COLO668 (cell line): ENCODE results near the gene NPPC.
"Not testable (repeated sequence)": the region's sequence is repeated elsewhere in the genome, so short reads cannot be mapped to it uniquely, and the experiment has no call there.

ENCODE experiments used
- DNase-seq: peaks from one replicate; lab custom pipeline; 2025; ENCODE audit not compliant: unreplicated experiment; lab: John Stamatoyannopoulos, UW

NPPC gene, protein sequence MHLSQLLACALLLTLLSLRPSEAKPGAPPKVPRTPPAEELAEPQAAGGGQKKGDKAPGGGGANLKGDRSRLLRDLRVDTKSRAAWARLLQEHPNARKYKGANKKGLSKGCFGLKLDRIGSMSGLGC

DNA sequence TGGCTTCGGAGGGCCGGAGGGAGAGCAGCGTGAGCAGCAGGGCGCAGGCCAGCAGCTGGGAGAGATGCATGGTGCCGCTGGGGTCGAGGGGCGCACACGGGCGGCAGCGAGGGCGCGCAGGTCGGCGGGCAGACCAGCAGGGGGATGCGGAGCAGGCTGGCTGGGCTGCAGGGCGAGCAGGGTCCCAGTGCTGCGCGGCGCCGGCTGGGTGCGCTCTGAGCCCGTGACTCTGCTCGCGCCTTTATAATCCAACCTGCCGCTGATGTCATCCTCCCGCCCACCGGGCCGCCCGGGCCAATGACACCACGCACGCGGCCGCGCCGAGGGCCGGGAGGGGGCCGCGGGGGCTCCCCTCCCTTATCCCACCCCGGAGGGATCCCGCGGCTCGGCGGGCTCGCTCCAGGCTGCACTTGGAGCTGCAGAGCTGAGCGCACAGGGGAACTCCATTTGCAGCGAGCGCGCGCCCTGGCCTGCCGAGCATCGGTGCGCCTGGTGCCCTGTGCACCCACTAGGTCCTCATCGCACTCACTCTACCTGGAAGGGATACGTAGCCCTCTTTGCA is at the start of gene NPPC:
NPPC (minus strand) TSS at position 217 of the 562 bp plus-strand sequence; CDS start at position 70, 147 bp downstream.
- DNase-seq, result peak; percentile 66

GRCh38 chr2:231975001-231975400 is 48.8 kb upstream of the NPPC start:
- DNase-seq, result no peak

DNA sequence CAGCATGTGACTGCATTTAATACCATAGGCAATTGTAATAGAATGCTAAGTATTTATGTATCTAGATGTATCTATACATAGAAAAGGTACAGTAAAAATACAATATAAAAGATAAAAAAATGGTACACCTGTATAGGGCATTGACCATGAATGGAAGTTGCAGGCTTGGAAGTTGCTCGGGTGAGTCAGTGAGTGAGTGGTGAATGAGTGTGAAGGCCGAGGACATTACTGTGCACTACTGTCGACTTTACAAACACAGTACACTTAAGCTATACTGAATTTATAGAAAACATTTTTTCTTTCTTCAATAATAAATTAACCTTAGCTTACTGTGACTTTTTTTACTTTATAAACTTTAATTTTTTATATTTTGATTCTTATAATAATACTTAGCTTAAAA is 44.3 kb upstream of the NPPC start:
- DNase-seq, result no peak

DNA sequence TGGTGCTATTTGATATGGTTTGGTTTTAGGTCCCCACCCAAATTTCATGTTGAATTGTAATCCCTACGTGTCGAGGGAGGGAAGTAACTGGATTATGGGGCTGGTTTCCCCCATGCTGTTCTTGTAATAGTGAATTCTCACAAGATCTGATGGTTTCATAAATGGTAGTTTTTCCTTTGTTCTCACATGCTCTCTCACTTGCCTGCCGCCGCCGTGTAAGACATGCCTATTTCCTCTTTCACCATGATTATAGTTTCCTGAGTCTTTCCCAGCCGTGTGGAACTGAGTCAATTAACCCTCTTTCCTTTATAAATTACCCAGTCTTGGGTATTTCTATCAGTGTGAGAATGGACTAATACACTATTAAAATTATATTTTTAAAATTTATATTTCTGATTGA is 42.6 kb upstream of the NPPC start:
- DNase-seq, result no peak

- DNase-seq, result no peak
Measured at GRCh38 chr2:231966886-231967285, 40.7 kb upstream of the NPPC start.

DNA sequence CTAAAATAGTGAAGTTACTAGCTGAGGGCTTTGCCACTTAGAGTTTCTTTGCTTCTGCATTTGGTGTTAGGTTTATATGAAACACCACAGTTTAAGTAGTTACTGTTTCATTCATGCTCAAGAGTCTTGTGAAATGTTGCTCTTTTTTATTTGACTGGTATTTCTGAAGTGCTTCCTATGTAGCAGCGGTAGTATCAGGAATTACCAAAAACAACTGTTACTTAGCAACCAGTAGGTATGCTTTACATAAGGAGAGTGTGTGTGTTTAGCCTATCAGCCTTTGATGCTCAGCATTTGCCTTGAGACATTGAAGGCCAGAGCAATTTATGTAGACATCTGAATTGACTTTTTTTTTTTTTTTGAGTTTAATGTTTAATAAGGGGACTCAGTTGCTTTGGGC is 38.9 kb upstream of the NPPC start:
- DNase-seq, result no peak

DNA sequence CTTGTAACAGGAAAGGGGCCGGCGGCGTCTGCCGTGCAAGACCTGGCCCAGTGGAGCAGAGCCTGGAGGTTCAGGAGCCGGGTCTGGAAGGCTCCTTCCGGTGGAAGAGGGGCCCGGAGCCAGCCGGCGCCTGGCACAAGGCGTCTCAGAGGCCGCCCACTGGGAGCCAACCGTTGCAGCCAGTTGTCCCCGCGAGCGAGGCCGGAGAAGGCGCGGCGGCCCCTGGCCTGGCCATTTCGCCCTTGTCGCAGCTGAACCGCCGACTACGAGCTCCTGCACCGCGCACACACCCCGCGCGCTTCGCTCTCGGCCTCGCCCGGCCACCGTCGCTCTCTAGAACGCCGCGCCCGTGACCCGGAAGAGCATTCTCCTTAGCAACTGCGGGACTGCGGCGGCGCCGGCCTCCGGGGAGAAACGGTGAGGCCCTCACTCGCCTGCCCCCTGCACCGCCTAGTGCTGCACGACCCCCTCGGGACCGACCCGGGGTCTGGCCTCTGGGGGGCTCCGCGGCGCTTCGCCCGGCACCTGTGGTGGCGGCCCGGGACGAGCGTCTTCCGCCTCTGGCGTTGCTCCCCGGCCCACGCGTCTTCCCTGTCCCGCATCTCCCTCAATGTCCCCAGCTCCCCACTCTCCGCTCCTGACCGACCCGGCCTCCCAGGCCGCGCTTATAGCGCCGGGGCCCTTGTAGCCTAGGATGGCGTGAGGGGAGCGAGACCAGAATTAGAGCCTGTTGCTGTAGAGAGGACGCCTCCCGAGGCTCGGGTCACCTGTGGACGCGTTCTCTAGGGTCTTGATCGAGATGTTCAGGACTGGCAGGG is 35.4 kb upstream of the NPPC start, which contains the start of gene DIS3L2:
DIS3L2 (plus strand) TSS at position 365 of the 818 bp plus-strand sequence. CDS start 53,215 bp downstream, outside the sequence.
- peak; percentile 91 for DNase-seq

- DNase-seq, result no peak
Measured at GRCh38 chr2:231960810-231961348, 34.7 kb upstream of the NPPC start.

- DNase-seq, result no peak
Measured at GRCh38 chr2:231957913-231958763, 31.9 kb upstream of the NPPC start.

GRCh38 chr2:231955758-231956472 is 29.7 kb upstream of the NPPC start:
- no peak for DNase-seq

DNA sequence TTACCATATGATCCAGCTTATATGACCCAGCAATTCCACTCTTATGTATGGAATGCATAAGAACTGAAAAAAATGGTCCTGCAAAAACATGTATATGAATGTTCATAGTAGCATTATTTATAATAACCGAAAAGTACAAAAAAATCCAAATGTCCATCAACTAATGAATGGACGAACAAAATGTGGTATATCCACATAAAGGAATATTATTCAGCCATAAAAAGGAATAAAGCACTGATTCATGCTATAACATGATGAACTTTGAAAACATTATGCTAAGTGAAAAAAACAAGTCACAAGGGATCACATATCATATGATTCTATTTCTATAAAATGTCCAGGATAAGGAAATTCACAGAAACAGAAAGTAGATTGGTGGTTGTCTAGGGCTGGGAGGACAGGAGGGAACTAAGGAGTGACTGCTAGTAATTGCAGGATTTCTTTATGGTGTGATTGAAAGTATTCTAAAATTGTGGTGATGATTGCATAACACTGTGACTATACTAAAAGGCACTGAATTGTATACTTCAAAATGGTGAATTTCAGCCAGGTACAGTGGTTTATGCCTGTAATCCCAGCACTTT is 25.3 kb upstream of the NPPC start:
- no peak for DNase-seq

DNA sequence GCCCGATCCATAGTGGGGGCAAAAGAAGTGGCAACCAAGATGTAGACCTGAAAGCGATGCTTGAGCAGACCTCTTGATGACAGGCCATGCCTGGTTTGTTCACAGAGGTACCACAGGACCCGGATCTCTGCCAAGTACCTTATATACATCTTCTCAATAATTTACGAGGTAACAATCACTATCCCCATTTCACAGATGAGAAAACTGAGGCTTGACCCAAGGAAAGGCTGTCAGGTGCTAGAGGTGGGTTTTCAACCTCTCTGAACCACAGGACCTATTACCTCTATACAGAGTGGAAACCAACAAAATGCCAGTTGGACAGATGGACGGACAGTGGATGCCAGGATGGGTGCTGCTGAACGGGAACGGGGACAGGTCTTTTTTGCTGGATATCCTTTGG is 21.5 kb upstream of the NPPC start:
- no peak for DNase-seq

- DNase-seq, result not testable (repeated sequence)
Measured at GRCh38 chr2:231947112-231947511, 20.9 kb upstream of the NPPC start.

GRCh38 chr2:231946241-231946814 is 20.1 kb upstream of the NPPC start:
- no peak for DNase-seq

DNA sequence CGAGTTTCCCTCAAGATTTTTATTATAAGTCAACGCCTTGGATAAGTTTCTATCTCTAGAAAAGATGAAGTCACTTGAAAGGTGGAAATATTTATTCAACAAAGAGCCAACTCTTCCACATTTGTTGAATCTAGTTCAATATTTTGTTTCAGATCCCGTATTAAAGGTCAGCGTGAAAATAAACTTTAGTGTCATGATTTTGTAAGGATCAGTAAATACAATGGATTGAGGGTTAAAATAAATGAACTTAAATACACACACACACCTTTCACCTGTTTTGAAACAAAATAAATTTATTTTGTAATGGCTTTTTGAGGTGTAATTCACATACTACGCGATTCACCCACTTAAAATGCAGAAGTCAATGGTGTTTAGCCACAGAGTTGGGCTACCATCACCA is 16.0 kb upstream of the NPPC start:
- DNase-seq, result no peak

DNA sequence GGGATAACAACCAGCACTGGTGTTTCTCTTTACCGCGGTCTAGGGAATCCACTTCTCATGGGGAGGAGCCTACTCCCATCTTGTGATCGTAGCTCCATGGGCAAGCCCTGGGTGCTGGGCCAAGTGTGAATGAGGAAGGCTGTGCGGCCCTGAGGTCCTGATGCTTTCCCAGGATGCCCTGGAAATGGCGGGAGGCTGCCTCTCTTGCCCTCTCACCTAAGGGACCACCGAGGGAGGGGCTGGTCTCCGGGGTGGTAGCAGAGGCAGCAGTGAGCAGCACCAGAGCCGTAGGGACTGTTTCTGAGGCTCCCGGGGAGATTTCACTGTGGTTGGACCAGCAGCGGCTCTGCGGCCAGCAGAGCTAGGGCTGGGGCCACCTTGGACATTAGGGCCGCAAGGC is 15.5 kb upstream of the NPPC start:
- DNase-seq, result no peak

DNA sequence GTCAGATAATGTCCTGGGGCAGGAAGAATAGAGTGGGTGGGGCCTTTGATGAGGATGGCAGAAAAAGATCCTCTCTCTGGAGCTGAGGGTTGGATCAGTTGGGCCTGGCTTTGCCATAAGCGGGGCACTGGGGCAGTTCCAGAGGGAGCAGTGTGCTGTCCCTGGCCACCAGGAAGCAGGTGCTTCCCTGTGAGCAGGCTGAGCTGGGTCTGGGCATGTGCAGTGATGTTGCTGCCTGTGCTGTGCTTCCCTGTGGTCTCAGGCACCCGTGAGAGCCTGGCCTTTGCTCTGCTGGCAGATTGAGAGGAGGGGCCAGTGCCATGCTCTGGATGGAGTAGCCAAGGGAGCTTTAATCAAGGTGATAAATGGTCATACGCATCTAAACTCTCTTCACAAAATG is 14.6 kb upstream of the NPPC start:
- no peak for DNase-seq

DNA sequence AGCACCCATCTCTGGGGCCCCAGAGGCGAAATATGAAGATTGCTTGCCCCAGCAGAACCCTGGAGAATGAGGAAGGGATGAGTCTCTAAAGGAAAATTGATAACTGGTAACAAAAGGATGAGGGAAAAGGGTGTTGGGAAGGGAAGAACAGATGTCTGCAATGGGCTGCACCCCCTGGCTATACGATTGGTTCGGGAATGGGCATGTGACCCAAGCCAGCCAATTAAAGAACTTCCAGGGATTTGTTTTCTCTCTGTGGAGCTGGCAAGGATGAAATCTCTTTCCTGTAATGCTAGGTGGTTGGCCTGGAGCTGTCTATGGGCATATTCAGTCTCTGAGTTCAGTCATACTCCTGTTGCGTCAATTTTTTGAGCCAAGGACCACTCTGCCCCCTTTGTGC is 12.8 kb upstream of the NPPC start:
- no peak for DNase-seq

DNA sequence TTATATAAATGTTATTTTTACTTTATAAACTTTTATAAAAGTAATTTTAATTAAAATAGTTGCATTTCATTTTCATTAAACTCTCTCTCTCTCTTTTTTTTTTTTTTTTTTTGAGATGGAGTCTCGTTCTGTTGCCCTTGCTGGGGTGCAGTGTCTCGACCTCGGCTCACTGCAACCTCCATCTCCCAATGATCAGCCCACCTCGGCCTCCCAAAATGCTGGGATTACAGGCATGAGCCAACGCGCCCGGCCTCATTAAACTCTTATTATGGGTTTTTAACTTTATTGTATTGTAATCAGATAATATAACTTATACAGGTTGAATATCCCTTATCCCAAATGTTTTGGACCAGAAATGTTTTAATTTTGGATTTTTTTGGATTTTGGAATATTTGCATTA is 10.9 kb upstream of the NPPC start:
- DNase-seq, result no peak

DNA sequence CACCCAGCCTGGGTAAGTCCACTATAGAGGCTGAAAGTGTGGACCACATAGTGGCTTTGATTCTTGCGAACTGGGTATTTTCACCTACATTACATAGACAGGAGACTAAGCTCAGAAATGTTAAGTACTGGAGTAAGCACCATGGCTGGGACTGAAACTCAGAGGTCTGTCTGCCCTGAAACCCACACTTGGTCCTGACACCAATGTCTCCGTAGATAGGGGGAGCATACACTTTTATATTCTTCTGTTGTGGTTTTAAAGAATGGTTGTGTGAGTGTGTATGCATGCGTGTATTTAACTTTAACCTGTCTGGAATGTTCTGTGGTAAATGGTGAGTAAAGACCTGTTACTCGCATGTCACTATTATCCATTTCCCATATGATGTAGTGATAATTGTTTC is 10.3 kb upstream of the NPPC start:
- DNase-seq, result no peak
